CD4-positive, alpha-beta T cell treated with Interleukin-12 subunit alpha and Interleukin-12 subunit beta, for 1 hour (primary cell): ENCODE results near the gene SMIM32.
A peak's percentile ranks its signal among the peaks of the same experiment; 100 is the strongest.

ENCODE experiments used
- DNase-seq: peaks from one replicate; pipeline ENCODE4 v3.0.0-alpha.2; 2020

Gene SMIM32

GRCh38 chr5:136185974-136186665 is 6.8 kb downstream of the SMIM32 start:
- DNase-seq: no peak

- no peak for DNase-seq
Observed at GRCh38 chr5:136182618-136183017, 10.3 kb downstream of the SMIM32 start.

GRCh38 chr5:136174021-136174659 is 18.8 kb downstream of the SMIM32 start:
- peak; percentile 15 for DNase-seq

GRCh38 chr5:136169218-136169617 is 23.7 kb downstream of the SMIM32 start:
- DNase-seq: no peak

GRCh38 chr5:136166909-136167308 is 26.1 kb downstream of the SMIM32 start:
- DNase-seq: no peak

- DNase-seq: no peak
Observed at GRCh38 chr5:136164226-136164625, 28.7 kb downstream of the SMIM32 start.

- no peak for DNase-seq
Observed at GRCh38 chr5:136162008-136162407, 31.0 kb downstream of the SMIM32 start.

GRCh38 chr5:136159457-136159856 is 33.5 kb downstream of the SMIM32 start:
- DNase-seq: no peak

GRCh38 chr5:136157514-136157913 is 35.4 kb downstream of the SMIM32 start:
- DNase-seq: no peak

GRCh38 chr5:136155761-136156160 is 37.2 kb downstream of the SMIM32 start:
- no peak for DNase-seq

- DNase-seq: no peak
Observed at GRCh38 chr5:136155078-136155477, 37.9 kb downstream of the SMIM32 start.

- no peak for DNase-seq
Observed at GRCh38 chr5:136153581-136154236, 39.3 kb downstream of the SMIM32 start.

- no peak for DNase-seq
Observed at GRCh38 chr5:136149891-136150290, 43.1 kb downstream of the SMIM32 start.

GRCh38 chr5:136147632-136148031 is 45.3 kb downstream of the SMIM32 start:
- no peak for DNase-seq

GRCh38 chr5:136146201-136146600 is 46.8 kb downstream of the SMIM32 start:
- no peak for DNase-seq

GRCh38 chr5:136145030-136145429 is 47.9 kb downstream of the SMIM32 start:
- DNase-seq: no peak

GRCh38 chr5:136143763-136144162 is 49.2 kb downstream of the SMIM32 start:
- no peak for DNase-seq

GRCh38 chr5:136143312-136143711 is 49.6 kb downstream of the SMIM32 start:
- DNase-seq: no peak

GRCh38 chr5:136141561-136141960 is 51.4 kb downstream of the SMIM32 start:
- no peak for DNase-seq
